Raji (cell line): ENCODE results near the gene COPZ2.

Source experiments
- POLR2A ChIP-seq: IDR thresholded peaks from 2 replicates; pipeline ENCODE4 v1.6.1; 2011; ENCODE audit warnings: low read depth, low read length, control low read depth; ENCODE audit not compliant: insufficient read depth

Gene COPZ2

DNA sequence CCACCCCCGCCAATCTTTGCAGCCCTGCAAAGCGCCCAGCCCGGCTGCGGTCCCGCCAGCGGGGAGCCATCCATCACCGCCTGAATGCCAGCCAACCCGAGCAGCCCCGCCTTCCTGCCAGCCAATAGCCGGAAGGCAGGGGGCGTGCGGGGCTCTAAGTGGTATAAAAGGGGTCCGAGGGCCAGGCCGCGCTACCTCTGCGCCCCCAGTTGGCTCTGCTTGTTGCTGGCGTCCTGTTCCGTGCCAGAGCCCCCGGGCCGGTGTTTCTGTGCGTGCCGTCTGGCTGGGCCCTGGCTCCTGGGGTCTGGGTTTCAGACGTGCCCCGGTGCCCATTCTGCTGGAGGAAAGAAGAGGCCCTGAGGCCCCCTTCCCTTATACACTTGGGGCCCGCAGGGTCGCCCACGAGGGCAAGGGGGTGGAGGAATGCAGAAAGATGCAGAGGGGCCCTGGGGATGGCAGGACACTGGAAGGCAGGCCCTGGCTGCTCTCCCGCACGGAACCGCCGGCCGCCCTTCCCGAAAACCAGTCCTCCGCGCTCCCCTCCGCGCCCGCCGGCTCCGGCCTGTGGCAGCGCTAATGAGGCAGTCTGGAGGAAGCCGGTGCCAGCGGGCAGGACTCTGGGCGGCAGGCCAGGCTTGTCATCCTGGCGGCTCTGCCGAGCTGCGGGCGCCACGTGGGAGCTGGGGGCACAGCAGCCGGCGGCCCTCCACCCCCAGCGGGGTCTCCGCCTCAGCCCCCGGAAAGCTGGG, 14.0 kb downstream of the COPZ2 start:
- no peak for TF ChIP-seq POLR2A

- no peak for TF ChIP-seq POLR2A
These were observed 14.7 kb downstream of the COPZ2 start for GRCh38 chr17:48022901-48023300.

- TF ChIP-seq POLR2A, result no peak
These were observed 15.7 kb downstream of the COPZ2 start for GRCh38 chr17:48021934-48022333.

DNA sequence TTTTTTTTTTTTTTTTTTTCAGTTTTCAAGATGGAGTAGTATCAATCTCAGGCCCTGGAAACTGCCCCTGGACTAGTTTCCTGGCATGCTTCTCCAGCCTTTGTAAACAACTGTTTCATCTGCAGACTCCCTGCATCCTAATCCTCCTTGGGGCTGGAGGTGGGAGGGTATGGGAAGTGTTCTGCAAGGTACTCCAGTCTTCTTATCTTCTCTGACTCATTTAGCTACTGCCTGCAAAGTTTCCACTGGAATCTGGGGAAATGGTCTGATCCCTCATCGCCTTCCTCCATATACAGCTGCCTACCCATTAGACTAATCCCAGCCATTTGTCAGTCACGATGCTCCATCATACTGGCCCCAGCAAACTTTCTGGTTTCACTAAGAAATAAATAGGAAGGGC, 21.5 kb downstream of the COPZ2 start:
- TF ChIP-seq POLR2A, result no peak

DNA sequence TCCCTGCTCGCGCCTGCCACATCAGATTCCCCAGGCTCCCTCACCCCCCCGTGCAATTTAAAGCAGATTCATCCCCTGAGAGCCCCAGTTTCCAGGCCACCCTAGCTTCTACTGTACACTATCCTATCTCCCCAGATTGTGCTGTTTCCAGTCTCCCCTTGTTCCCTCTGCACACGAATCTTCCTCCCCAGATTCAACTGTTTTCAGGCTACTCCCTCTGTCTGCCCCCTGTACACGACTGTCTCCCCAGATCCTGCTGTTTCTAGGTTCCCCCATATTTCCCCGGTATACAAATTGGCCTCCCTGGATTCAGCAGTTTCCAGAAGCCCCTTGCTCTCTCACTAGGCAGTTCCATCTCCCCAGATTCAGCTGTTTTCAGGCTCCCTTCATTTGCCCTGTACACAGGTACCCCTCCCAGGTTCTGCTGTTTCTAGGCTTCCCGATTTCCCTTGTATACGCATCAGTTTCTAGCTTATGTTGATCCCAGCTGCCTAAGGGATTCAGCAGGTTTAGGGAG, 22.9 kb downstream of the COPZ2 start:
- no peak for TF ChIP-seq POLR2A

DNA sequence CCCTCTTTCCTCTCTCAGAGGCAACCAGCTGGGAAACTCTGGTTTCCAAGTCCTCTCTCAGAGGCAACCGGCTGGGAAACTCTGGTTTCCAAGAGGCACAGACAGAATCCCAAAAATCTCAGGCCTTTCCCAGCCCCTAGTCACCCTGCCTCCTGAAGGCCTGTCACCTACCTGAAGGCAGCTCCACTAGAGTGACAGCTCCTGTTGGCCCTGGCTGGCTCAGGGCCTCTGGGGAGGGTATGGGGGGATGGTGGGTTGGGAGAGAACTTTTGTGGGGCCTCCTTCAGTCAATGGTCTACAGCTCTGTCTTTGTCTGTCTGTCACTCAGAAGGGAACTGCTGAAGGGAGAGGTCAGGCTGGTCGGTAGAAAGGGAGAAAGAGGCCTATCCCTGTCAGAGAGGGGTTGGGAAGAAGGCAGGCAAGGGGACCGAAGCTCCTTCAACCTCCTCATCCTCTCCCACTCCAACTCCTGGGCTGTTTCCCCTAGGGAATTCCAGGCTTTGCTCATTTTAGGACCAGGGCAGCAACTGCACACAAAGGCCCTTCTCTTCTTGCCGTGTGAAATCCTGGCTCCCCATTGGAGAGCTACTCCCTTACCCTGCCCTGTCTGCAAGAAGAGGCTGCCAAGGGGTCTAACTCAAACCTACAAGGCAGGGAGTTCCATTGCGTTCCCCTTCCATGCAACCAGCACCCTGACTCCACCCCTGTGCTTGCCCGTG, 23.6 kb downstream of the COPZ2 start:
- TF ChIP-seq POLR2A, result no peak

DNA sequence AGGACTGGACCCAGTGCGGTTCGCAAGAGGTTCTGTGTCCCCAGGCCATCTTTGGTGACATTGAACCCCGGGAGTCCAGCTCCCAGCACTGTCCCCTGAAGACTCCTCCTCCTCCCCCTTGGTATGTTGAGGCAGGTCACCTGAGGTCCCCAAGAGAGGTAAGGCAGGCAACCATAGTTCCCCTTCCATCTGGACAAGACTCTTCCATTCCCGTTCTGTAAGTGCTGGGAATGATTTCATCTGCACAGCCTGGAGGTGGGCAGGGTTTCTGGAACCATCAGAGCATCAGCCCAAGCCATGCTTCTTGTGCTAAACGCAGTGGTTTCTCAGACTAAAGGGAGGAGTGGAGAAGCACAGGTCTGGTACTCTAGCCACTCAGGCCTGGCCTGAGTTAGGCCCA, 24.9 kb downstream of the COPZ2 start:
- no peak for TF ChIP-seq POLR2A

GRCh38 chr17:48012151-48012520, 25.5 kb downstream of the COPZ2 start:
- no peak for TF ChIP-seq POLR2A

DNA sequence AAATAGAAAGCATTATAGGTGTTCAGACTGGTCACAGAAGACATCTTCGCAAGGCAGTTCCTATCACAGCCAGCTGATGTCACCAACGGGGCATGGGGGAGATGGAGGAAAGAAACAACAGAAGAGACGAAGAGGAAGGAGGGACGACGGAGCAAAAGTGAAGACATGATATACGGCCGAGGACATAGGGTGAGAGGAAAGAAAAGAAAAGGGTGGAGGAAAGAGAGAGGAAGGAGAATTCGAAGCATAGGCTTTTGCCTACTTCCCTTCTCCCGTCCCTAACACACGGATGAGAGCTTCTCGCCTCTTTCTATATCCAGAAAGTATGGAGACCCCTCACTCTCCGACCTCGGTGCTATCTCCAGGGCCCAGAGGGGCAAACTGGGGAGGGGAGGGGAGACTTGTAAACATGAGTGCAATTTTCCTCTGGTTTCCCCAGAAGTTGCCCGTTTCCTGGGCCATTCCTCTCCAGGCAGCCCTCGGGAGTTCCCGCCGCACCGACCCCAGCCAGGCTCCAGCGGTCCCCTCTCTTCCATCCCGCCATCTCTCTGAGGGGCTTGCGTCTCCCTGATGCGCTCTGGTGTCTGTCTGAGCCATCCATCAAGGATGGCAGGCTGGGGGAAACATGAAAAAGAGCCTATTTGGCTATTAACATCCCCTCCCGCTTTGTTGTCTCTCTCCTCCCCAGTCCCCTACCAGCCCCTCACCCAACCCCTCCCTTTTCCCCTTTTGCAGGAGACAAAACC, 26.0 kb downstream of the COPZ2 start:
- TF ChIP-seq POLR2A, result no peak

- no peak for TF ChIP-seq POLR2A
These were observed 27.4 kb downstream of the COPZ2 start for GRCh38 chr17:48010193-48010592.

DNA sequence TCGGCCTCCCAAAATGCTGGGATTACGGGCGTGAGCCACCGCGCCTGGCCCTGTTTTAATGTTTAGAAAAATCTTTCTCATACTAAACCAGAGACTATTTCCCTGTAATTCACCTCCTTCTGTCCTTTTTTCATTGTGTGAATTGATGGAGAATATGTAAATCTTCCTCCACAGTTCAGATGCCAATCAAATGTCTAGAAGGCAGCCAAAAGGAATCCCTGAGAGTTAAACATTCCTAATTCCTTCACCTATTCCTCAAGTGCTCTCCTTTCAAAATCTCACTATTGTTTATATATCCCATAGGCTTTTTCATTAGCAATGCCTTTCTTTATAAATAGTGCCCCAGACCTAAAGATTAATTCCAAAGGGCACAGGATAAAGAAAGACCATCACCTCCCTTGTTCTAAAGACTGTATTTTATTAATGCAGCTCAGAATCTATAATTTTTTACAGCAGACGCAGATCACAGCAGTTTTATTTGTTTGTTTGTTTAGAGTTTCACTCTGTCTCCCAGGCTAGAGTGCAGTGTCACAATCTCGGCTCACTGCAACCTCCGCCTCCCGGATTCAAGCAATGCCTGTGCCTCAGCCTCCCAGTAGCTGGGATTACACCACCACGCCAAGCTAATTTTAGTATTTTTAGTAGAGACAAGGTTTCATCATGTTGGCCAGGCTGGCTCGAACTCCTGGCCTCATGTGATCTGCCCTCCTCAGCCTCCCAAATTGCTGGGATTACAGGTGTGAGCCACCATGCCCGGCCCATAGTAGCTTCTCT, 30.5 kb downstream of the COPZ2 start:
- no peak for TF ChIP-seq POLR2A

- TF ChIP-seq POLR2A, result no peak
These were observed 32.6 kb downstream of the COPZ2 start for GRCh38 chr17:48004983-48005382.

GRCh38 chr17:48003417-48004151, 34.0 kb downstream of the COPZ2 start:
- no peak for TF ChIP-seq POLR2A

DNA sequence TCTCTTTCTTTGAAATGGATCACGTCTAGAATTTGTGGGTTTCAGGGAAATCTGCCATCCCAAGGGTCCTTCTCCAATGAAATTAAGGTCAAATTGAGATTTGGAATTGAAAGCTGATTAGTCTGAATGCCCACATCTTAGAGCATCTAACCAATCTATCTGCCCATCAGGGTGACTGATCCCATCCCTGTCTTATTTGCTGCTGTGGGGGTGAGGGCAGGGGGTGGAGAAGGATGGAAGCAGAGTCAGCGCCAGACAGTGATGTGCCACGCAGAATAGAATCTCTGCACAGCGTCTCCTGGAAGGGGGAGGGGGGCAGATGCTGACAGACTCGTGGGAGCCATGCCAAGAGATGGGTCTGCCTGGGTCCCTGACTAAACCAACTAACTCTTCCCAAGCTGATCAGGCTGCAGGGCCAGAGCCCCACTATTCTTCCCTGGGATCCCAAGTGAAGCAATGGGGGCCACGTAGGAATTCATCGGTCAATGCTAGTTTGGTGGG, 34.6 kb downstream of the COPZ2 start:
- no peak for TF ChIP-seq POLR2A

GRCh38 chr17:48002266-48002915, 35.2 kb downstream of the COPZ2 start:
- no peak for TF ChIP-seq POLR2A
